HG03135 (cell line): ENCODE measurements around the gene FAM110A.
"Not testable (repeated sequence)": the region's sequence is repeated elsewhere in the genome, so short reads cannot be mapped to it uniquely, and the experiment has no call there.

Experiments used
- ATAC-seq: cut with Tn5 transposase; IDR thresholded peaks from one replicate; pipeline ENCODE4 v1.9.1; 2021; ENCODE audit warnings: mild to moderate bottlenecking, moderate library complexity; ENCODE audit not compliant: unreplicated experiment

The FAM110A gene

DNA sequence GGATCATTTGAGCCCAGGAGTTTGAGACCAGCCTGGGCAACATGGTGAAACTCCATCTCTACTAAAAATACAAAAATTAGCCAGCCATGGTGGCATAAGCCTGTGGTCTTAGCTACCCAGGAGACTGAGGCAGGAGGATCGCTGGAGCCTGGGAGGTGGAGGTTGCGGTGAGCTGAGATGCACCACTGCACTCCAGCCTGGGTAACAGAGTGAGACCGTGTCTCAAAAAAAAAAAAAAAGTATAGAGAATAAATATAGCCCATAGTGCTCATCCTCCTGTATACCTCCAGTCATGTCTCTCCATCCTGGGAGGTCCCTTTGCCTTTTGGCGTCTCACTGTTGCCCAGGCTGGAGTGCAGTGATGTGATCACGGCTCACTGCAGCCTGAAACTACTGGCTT lies 58.9 kb downstream of the FAM110A start:
- ATAC-seq, result not testable (repeated sequence)
